ENCODE measurements around the gene CPTP.
"Not testable (repeated sequence)": the region's sequence is repeated elsewhere in the genome, so short reads cannot be mapped to it uniquely, and the experiment has no call there.

CPTP gene

DNA sequence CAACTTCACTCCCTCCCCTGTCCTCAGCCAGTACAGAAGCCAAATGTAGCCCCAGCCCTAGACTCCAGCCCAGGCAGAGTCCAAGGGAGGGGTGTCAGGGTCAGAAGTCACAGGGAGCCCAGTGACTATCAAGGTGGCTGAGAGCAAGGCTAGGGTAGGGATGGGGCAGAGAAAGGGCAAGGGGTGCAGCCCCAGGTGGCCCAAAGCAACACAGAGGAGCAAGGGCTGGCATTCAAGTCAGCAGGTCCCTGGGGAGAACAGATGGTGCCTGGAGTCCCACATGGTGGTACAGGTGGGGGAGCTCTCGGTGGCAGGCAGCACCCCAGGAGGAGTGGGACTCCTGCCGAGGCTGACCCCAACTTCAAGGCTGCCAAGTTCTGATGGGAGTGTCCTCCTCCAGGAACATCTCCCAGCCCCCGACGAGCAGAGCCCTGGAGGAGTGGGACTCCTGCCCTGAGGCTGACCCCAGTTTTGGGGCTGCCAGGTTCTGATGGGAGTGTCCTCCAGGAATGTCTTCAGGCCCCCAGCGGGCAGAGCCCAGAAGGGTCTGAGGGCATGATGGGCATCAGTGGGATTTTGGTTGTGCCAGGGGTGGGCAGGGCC, 28.3 kb downstream of the CPTP start:
- no peak for FAIRE-seq

DNA sequence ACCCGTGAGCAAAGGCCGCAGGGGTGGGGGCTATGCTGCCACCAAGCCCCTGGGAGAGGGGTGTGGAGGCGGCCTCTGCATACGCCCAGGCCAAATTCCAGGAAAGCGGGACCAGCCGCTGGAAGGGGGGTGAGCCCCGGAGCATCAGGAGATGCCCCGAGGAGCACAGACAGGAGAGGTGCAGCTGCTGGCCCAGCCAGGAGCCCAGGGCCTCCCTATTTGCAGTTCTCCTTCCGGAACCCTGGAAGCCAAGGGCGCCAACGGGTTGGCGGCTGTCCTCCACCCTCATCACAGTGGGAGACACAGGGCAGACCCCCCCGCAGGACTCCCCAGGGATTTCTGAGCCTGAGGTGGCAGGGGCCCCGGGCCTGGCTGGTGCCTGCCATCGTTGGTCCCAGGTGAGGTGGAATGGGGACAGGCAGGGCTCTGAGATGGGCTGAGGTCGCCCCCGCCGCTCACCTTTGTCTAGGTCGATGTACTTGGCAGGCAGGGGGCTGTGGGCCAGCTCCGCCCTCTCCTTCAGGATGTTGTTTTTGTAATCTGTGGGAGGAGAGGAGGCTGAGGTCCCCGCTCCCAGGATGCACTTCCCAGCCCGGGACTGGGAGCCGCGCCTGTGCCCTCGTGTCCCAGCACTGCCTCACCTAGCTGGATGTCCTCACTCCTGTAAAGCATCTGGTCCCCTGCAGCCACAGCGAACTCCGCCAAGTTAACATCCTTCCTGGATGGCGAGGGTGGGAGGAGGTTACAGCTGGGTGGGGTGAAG, 29.0 kb downstream of the CPTP start:
- FAIRE-seq: no peak

DNA sequence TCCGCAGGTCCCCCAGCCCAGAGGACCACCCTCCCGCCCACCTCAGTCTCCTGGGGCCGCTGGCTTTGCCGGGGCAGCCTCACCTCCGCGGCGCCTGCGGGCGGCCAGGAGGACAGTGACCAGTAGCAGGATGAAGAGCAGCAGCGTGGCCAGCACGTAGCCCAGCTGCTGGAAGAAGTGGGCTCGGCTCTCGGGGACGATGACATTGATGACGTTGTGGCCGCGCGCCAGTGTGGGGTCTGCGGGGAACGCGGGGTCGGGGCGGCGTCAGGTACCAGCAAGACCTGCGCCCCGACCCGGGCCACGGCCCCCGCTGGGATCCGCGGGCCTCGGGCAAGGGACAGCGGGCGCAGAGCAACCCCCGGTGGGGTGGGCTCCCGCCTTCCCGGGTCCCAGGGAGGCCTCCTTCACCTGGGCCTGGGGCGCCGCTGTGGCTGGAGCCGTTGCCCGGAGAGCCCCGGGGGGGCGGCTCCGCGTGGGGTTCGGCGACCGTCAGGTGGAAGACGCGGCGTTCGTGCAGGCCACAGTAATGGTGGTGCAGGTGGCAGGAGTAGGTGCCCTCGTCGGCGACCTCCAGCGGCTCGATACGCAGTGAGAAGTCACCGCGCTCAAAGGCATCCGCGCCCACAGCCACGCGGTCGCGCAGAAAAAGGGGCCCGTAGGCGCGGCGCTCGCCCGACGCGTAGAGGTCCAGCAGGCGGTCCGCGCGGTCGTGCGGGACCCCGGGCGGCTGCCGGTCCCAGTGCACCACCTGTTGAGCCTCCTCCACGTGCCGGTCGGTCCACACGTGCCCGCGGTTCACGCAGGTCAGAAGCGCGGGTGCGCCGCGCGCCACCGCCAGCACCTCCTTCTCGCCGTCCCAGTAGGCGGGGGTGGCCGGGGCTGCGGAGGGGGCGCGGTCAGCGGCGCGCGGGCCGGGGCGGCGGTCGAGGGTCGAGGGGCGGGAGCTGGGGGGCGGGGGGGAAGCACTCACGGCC, 30.0 kb downstream of the CPTP start:
- FAIRE-seq: no peak

DNA sequence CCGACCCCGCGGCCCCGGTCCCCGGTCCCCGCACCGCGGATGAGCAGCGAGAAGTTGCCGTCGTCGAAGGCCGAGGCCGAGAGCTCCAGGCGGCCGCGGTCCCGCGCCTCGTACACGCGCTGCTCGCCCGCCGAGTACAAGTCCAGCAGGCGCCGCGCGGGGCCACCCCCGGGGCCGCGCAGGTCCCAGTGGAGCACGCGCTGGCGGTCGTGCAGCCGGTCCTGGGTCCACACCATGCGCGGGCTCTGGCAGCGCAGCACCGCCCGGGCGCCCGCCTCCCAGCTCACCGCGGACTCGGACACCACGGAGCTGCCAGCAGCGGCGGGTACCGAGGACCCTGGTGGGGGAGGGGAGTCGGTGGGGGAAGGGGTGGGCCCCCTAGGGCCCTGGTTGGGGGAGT, 30.8 kb downstream of the CPTP start:
- no peak for FAIRE-seq

DNA sequence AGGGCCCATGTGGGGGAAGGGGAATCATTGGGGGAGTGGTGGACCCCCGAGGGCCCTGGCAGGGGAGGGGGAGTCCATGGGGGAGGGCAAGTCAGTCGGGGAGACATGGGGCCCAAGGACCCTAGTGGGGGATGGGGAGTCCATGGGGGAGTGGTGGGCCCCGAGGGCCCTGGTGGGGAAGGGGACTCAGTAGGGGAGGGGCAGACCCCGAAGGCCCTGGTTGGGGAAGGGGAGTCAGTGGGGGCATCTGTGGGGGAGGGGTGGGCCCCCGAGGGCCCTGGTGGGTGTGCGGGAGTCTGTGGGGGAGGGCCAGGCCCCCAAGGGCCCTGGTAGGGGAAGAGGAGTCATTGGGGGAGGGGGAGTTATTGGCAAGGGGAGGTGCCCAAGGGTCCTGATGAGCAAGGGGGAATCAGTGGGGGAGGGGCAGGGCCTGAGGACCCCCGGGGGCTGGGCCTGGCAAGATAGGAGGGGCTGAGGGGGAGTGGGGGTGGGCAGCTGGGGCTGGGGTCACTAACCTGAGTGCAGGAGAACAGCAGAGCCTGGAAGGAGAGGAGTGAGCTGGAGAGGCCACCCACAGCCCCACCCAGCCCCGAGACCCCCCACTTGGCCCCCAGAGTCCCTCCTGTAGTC, 31.7 kb downstream of the CPTP start:
- no peak for FAIRE-seq

DNA sequence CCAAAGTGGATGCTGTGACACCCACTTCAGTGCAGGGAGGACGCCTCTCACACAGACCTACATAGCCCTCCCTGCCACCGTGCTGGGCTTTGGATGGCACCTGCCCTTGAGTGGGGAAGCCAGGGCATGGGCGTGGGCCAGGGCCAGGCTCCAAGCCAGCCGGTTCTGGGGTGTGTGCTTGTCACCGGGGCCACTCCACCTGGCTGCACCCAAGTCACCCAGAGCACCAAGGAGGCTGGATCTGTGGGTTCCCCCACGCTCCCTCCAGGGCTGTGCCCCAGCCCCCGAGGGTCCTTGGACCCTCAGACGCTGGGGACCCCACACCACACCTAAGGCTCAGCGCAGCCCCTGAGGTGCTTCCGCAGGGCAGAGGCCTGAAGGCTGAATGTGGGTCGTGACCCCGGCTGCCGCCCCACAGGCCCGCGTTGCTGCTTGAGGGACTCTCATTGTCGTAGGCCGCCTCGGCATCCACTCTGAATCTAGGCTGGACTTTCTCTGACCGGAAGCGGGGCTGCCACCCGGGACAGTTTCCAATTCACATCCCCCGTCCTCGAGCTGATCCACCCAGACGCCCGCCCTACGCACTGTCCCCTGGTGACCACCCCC, 32.3 kb downstream of the CPTP start:
- no peak for FAIRE-seq

DNA sequence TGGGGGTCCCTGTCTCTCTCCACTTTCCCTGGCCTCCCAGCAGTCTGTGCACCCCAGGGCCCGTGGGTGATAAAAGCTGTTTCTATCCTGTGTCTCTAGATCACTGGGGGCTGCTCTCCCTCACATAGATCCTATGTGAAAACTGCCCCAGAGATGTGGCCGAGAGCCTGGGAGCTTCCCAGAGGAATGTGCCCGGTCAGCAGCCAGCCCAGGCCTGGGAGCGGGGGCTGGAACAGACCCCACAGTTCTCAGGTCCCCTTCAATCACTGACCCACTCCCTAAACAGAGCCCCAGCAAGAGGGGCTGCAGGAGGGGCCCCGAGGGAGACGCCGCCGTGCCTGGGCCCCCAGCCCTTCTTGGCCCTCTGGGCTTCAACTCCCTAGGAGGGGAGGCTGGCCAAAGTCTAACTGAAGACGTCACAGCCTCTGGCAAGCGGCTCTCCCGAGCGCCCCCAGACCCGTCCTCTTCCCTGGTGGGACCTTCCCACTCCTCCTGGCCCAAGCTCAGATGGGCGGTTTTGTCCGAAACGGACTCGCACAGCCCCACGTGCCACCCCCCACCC, 33.4 kb downstream of the CPTP start:
- no peak for FAIRE-seq

DNA sequence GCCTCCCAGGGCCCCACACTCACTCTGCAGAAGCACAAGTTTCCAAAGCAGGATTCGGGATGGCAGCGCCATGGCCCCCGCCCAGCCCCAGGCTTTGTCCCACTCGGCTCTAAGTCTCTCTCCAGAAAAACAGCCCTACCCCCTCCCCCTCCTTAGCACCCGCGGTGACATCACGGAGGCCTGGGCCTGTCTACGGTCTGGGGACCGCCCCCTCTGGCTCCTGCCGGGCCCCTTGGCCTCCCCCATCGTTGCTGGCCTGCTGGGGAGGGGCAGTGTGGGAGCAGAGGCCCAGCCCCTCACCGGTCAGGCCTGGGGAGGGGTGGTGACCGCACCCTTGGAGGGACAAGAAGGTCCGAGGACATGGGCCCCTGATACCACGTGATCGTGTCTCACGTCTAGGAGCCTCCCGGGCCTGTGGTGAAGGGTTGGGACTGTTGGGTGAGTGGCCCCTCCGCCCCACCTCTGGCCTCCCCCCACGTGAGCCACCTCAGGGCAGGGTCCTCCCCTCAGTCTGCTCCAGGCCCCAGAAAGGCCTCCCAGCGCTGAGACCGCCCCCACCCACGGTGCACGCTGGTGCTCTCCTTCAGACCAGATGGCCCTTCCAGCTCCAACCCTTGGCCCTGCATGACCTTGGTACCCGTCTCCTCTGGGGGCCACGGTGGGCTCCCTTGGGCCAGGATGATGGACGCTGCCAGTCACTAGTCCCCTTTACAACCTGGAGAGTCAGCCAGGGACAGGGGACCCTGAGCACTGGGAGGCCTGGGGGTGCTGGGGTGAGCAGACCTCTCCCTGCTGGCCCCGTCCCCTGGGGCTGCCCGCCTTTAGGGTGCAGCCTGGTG, 34.0 kb downstream of the CPTP start, which contains the start of gene MXRA8:
TSS of gene MXRA8 (minus strand) at position 123 of the 839 bp plus-strand sequence. CDS start at position 72, 51 bp downstream.
- FAIRE-seq: peak; percentile 59

DNA sequence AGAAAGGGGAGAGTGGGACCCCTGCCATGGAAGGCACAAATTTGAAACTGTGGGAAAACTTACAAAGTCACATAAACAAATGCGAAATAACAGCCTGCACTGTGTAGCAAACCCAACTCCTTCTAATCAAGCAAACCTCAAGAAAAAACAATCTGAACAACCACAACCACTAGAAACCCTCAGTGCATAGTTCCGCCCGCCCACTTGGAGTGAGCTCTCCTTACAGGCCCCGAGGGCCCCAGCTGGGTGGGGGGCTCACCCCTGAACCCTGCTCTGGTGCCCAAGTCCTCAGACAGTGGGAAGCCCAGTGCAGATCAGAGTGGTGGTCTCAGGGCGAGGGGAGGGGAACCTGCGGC, 34.7 kb downstream of the CPTP start:
- FAIRE-seq: no peak

DNA sequence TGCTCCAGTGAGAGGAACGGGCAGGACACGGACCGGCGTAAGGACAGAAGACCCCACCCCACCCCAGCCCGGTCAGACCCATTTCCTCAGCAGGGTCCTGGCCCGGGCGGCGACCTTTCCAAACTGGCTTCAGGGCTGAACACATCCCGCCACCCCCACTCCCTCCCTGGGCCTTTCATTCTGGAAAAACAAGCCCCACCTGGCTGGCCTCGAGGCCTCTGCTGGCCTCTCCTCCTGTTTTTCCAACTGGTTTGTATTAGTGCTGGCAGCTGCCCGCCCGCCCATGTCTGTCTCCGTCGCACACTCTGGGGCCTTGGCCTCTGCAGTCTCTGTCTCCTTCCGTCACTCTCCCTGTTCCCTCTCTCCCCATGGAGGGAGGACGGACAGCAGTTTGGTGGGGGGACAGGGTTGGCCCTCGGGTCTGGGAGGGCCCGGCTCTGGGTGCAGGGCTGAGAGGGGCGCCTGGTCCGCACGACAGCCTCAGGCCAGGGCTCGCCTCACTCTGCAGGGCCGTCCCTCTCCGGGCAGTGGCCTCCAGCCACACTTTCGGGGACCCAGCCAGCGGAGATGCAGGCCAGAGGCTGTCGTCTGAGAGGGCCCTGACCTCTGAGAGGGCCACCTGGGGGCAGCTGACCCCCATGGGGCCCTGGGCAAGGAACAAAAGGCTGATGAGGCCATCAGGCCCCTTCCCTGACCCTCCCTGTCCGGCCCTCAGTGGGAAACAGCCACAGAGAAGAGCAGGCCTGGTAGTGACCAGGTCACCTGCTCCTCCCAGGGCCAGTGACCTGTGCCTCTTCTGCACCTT, 35.3 kb downstream of the CPTP start:
- no peak for FAIRE-seq

DNA sequence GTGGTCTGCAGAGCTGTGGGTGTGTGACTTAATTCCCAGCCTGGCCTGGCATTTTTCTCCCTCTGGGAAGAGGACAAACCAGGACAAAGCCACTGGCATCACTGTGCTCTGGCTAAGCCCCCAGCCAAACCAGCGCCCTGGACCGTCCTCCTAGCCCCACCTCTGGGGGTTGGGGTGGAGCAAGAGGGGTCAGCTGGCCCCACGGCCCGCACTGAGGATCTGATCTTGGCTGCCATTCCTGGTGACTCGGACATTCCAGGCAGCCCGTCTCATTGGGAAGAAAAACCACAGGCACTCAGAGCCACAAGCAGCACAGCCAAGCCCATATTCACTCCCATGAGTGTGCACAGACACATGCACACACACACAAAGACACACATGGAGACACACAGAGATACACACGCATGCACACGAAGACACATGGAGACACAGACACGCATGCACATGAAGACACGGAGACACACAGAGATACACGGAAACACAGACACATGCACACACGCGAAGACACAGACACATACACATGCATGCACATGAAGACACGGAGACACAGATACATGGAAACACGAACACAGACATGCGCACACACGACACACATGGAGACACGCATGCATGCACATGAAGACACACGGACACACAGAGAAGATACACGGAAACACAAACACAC, 36.0 kb downstream of the CPTP start:
- no peak for FAIRE-seq

DNA sequence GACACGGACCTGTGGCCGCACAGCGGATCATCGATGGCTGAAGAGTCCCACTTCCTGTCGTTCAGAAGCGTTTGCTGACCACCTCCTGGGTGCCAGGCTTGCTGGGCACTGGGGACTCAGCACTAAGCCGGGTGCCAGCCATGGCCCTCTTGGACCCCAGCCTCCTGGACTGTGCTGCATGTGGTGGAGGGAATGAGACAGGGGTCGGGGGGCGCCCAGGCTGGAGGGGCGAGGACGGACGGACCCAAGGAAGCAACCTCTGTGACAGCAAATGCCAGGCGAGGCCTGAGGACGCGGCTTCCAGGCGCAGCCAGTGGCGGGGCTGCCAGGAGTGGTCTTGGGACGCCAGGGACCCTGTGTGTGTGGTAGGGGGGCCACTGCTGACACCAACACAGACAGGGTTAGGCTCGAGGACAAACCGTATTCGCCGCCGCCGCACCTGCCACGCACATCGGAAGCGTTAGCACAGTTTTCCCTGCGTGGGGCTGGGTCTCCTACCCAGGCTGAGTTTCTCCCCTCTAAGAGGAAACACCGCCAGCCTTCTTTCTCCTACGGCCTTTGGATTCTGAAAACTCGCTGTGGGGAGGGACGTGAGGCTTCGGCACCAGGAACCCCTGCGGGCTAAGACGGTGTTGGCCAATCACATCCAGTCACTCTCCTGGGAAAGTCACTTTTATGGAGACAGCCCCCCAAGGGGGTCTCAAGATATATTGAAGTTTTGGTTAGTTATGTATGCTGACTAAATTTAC, 36.8 kb downstream of the CPTP start:
- no peak for FAIRE-seq

DNA sequence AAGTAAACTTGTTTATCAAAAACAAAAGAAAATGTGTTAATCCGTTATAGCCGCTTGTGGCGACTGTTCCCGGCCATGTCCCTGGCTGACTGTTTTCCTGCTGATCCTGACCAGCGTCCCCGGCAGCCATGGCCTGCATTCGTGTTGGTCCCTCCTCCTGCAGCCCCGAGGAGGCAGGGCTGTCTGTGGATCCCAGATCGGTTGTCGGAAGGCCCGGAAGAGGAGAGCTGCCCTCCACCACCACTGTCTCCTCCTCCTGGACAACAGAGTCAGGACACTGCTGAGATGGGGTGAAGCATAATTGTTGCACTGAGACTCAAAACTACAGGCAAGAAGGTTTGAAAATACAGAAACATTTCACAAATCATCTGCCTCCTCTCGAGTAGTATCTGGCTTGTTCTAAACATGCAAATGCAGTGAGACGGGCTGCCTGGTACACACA, 37.4 kb downstream of the CPTP start:
- FAIRE-seq: no peak

DNA sequence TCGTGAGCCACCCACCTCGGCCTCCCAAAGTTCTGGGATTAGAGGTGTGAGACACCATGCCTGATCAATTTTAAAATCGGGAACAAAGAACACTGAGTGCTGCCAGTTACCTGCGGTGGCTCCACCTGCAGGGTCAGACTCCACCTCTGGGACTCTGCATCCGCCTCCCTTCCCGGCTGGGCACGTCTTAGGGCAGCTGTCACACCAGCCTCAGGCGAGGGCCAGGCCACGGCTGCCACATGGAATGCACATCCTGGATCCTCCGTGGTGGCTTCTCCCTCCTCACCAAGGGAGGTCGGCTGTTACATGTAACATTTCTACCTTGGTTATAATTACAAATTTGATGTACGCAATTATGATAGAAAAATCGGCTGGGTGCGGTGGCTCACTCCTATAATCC, 39.7 kb downstream of the CPTP start:
- FAIRE-seq: no peak

DNA sequence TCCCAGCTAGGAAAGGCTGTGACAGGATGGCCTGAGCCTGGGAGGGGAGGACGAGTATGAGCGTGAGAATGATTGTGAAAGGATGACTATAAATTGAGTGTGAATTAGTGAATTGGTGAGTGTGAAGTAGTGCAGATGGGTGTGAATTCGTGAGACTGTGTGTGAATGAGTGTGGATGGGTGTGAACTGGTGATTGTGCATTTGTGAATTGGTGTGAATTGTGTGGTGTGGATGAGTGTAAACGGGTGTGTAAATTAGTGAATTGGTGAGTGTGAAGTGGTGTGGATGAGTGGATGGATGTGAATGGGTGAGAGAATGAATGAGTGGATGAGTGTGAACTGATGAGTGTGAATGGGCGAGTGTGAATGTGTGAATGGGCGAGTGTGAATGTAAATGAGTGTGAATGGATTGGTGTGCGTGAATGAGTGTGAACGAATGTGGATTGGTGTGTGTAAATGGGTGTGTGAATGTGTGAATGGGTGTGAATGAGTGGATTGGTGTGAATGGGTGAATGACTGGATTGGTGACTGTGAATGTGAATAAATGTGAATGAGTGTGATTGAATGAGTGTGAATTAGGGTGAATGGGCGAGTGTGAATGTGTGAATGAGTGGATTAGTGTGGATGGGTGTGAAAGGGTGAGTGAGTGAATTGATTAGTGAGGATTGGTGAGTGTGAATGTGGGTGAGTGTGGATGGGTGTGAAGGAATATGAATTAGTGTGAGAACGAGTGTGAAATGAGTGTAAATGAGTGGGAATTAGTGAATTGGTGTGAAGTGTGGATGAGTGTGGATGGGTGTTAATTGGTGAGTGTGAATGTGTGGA, 41.5 kb downstream of the CPTP start:
- FAIRE-seq: no peak

DNA sequence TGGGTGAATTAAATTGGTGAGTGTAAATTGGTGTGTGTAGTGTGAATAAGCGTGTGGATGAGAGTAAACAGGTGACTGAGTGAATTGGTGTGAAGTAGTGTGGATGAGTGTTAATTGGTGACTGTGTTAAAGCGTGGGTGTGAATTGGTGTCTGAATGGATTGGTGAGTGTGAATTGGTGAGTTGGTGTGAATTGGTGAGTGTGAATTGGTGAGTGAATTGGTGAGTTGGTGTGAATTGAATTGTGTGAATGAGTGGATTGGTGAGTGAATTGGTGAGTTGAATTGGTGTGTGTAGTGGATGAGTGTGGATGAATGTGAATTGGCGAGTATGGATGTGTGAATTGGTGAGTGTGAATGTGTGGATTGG, 42.1 kb downstream of the CPTP start:
- FAIRE-seq: no peak

DNA sequence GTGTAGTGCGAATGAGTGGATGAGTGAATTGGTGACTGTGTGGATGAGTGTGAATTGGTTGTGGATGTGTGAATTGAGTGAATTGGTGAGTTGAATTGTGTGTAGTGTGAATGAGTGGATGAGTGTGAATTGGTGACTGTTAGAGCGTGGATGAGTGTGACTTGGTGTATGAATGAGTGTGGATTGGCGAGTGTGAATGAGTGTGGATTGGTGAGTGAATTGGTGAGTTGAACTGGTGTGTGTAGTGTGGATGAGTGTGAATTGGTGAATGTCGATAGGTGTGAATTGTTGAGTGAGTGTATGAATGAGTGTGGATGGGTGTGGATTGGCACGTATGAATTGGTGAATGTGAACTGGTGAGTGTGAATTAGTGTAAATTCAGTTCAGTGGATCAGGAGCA, 42.7 kb downstream of the CPTP start:
- no peak for FAIRE-seq

DNA sequence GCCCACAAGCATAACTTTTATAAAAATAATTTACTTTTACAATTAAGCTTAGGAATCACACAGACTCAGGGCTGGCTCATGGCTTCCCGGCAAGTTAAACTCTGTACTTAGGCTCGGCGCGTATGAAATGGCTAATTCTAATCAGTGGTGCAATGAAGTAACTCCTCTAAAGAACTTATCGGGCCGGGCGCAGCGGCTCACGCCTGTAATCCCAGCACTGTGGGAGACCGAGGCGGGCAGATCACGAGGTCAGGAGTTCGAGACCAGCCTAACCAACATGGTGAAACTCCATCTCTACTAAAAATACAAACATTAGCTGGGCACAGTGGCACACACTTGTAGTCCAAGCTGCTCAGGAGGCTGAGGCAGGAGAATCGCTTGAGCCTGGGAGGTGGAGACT, 45.5 kb downstream of the CPTP start:
- not testable (repeated sequence) for FAIRE-seq

All from endometrium (tissue), 2 donors.